Neural progenitor cell (in vitro differentiated cells): ENCODE measurements around the gene CD151.

Experiments used
- CTCF ChIP-seq: fragments of 200-600 bp; sonication (generic); IDR thresholded peaks from 2 replicates; pipeline ENCODE4 v1.5.1; 2017; ENCODE audit warnings: antibody characterized with exemption, mild to moderate bottlenecking
- EZH2 ChIP-seq: fragments of 200-600 bp; sonication (generic); IDR thresholded peaks from 2 replicates; pipeline ENCODE4 v1.6.1; 2017; ENCODE audit warnings: antibody characterized with exemption, mild to moderate bottlenecking, moderate library complexity

- TF ChIP-seq EZH2 = no peak
- TF ChIP-seq CTCF = no peak
Measured at GRCh38 chr11:804599-804964, 28.2 kb upstream of the CD151 start.
